Measurements from ENCODE around the gene PTPRN2.

- TF ChIP-seq, protein P1, sequence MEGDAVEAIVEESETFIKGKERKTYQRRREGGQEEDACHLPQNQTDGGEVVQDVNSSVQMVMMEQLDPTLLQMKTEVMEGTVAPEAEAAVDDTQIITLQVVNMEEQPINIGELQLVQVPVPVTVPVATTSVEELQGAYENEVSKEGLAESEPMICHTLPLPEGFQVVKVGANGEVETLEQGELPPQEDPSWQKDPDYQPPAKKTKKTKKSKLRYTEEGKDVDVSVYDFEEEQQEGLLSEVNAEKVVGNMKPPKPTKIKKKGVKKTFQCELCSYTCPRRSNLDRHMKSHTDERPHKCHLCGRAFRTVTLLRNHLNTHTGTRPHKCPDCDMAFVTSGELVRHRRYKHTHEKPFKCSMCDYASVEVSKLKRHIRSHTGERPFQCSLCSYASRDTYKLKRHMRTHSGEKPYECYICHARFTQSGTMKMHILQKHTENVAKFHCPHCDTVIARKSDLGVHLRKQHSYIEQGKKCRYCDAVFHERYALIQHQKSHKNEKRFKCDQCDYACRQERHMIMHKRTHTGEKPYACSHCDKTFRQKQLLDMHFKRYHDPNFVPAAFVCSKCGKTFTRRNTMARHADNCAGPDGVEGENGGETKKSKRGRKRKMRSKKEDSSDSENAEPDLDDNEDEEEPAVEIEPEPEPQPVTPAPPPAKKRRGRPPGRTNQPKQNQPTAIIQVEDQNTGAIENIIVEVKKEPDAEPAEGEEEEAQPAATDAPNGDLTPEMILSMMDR (conservative IDR thresholded peaks at IDR 0.05) = no peak
- TF ChIP-seq EZH2 (IDR thresholded peaks at IDR 0.05; ENCODE audit: low read depth) = no peak
Observed at GRCh38 chr7:157903710-157904109, 683.9 kb downstream of the PTPRN2 start.

Data from PC-9 (cell line).